Measurements from ENCODE around the gene TGIF2.
"Not testable (repeated sequence)": the region's sequence is repeated elsewhere in the genome, so short reads cannot be mapped to it uniquely, and the experiment has no call there.

Gene TGIF2

GRCh38 chr20:36613974-36614373, 40.6 kb downstream of the TGIF2 start:
- DNase-seq (ENCODE audit: low read depth in 3 of 3), result no peak

DNA sequence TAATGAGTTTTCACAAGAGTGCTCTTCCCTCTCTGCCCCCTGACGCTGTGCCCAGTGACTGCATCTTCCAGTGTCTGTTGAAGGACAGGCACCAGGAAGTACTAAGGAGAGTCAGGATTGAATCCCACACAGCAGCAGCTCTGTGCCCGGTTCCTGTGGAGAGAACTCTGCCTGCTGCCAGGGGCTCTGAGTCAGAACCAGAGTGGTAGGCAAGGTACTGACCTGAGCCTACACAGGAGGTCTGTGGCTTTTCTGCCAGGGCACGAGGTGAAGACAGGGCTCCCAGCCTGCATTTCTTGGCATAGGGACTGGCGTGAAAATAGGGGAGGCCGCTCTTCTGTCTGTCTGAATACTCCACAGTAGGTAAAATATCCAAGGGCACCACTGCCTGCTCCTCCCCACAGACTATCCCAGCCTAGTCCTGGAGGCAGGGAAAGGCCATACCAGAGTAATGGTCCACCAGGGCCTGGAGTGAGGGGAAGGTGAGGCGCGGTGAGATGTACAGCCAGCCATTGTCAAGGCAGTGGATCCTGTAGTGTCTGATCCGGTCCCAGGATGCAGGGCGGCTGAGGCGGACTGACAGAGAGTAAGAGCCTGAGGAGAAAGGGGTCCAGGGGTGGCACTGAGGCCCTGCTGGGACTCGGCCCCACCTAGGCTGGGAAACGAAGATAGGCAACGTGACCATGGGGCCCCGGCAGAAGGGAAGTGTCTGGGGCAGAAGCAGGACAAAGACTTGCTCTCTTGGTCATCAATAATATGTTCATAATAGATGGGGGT, 41.6 kb downstream of the TGIF2 start:
- DNase-seq (ENCODE audit: low read depth in 3 of 3), result no peak

- no peak for DNase-seq (ENCODE audit: low read depth in 3 of 3)
These were observed 47.5 kb downstream of the TGIF2 start for GRCh38 chr20:36620917-36621316.

- no peak for DNase-seq (ENCODE audit: low read depth in 3 of 3)
These were observed 50.0 kb downstream of the TGIF2 start for GRCh38 chr20:36623444-36623843.

GRCh38 chr20:36624068-36624943, 50.9 kb downstream of the TGIF2 start:
- DNase-seq (ENCODE audit: low read depth in 3 of 3), result no peak

DNA sequence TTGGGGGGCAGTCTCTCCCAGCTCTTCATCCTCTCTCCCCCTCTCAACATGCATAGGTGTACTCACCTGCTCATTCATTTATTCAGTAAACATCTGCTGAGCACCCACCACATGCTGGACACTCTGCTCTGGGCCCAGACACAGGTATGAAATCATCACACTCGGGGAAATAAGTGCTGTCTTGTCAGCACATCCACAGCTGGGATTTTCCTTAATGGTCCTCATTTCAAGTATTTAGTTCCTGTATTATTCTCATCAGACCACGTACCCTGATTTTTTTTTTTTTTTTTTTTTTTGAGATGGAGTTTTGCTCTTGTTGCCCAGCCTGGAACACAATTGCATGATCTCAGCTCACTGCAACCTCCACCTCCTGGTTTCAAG, 51.5 kb downstream of the TGIF2 start:
- no peak for DNase-seq (ENCODE audit: low read depth in 3 of 3)

GRCh38 chr20:36628076-36628475, 54.7 kb downstream of the TGIF2 start:
- DNase-seq (ENCODE audit: low read depth in 3 of 3), result no peak

DNA sequence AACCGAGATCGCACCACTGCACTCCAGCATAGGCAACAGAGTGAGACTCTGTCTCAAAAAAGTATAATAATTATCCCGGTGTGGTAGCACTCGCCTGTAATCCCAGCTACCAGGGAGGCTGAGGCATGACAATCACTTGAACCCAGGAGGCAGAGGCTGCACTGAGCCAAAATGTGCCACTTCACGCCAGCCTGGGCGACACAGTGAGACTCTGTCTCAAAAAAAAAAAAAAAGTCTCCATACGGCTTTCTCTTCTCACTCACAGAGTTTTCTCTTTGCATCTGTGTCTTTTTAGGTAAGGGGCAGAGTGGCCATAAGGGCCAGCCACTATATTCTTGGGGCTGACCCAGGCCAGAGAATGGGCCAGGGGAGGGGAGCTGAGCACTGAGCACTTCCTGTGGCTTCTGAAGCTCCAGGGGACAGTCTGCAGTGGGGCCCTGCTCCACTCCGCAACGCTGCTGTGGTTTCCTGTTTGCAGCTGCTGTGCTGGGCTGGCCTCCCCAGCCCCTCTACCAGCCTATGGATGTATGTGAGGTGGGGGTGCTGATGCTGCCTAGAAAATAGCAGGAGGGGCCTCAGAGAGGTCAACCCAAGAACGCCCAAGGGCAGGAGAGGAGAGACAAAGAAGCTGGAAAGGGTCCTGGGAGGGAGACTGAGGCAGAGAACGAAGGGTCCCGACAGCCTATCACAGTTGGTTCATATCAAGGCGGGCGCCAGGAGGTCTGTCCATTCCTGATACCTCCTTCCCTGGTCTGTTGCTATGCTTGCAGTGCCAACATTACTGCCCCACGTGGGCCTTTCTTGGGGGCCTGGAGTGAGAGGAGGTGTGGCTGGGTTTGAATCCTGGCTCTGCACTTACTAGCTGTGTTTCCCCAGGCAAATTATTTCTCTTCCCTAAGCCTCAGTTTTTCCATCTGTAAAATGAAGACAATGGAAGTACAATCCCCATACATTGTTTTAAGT, 56.6 kb downstream of the TGIF2 start:
- DNase-seq (ENCODE audit: low read depth in 3 of 3), result no peak

- no peak for DNase-seq (ENCODE audit: low read depth in 3 of 3)
These were observed 58.2 kb downstream of the TGIF2 start for GRCh38 chr20:36631646-36632045.

DNA sequence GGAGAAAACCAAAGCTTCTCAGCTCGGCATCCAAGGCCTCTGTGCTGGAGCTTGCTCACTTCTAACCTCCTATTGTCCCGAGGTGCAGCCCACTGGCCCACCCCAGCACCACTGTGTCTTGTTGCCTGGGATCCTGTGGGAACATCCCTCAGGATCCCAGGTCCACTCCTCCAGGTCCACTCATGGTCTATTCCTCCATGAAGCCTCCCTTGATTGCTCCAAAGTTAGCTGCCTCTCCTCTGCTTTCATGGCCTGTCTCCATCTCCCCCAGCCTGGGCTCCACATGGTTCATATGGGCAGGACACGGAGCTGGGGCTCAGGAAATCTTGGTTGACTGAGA, 58.7 kb downstream of the TGIF2 start:
- no peak for DNase-seq (ENCODE audit: low read depth in 3 of 3)

- DNase-seq (ENCODE audit: low read depth in 3 of 3), result no peak
These were observed 59.3 kb downstream of the TGIF2 start for GRCh38 chr20:36632487-36633284.

- DNase-seq (ENCODE audit: low read depth in 3 of 3), result no peak
These were observed 59.9 kb downstream of the TGIF2 start for GRCh38 chr20:36633285-36633772.

GRCh38 chr20:36634342-36634741, 60.9 kb downstream of the TGIF2 start:
- DNase-seq (ENCODE audit: low read depth in 3 of 3), result no peak

DNA sequence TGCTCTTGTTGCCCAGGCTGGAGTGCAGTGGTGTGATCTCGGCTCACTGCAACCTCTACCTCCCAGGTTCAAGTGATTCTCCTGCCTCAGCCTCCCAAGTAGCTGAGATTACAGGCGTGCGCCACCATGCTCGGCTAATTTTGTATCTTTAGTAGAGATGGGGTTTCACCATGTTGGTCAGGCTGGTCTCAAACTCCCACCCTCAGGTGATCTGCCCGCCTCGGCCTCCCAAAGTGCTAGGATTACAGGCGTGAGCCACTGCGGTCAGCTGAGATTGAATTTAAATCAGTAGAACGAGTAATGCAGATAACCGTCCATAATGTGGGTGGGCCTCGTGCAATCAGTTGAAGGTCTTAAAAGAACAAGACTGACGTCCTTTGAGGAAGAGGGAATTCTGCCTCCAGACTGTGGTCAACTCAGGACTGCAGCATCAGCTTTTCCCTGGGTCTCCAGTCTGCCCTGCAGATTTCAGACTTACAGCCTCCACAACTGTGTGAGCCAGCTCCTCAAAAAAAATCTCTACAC, 65.5 kb downstream of the TGIF2 start:
- not testable (repeated sequence) for DNase-seq (ENCODE audit: low read depth in 3 of 3)

DNA sequence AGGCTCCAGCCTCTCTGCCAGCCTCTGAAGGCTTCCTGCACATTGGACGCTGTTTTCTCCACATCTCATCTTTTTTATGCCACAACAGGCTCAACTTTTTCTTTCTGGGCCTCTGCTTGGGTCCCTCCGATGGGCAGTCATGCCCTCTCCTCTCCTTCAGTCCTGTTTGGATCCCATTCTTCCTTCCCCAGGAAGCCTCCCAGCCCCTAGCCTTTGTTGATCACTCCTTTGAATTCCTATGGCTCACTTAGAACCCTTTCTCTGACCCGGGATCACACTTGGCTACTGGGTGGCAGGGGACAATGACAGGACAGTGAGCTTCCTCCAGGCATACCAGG, 68.1 kb downstream of the TGIF2 start:
- DNase-seq (ENCODE audit: low read depth in 3 of 3), result no peak

- no peak for DNase-seq (ENCODE audit: low read depth in 3 of 3)
These were observed 68.7 kb downstream of the TGIF2 start for GRCh38 chr20:36642136-36642535.
